GM19023 (cell line): ENCODE data around the gene SYNDIG1.

Experiments
- ATAC-seq: cut with Tn5 transposase; IDR thresholded peaks from one replicate; pipeline ENCODE4 v1.9.1; 2021; ENCODE audit warnings: mild to moderate bottlenecking, moderate library complexity; ENCODE audit not compliant: unreplicated experiment

Gene SYNDIG1

DNA sequence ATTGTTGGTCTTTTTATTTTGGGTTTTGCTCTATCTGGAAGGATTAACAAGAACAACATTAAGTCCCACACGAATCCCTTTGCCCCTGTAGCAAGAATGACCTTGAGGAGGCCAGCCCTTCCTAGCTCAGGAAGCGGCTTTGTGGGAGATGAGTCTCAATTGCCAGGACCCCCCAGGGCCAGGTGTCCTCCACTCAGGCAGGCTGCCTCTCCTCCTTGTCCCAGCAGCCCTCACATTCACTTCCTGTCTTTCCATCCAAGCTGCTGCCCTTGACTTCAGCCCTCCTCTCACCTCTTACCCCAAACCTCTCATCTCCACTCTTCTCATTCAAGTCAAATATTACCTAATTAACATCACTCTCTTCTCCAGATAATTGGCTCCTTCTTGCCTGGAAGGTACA, 22.6 kb upstream of the SYNDIG1 start:
- no peak for ATAC-seq

DNA sequence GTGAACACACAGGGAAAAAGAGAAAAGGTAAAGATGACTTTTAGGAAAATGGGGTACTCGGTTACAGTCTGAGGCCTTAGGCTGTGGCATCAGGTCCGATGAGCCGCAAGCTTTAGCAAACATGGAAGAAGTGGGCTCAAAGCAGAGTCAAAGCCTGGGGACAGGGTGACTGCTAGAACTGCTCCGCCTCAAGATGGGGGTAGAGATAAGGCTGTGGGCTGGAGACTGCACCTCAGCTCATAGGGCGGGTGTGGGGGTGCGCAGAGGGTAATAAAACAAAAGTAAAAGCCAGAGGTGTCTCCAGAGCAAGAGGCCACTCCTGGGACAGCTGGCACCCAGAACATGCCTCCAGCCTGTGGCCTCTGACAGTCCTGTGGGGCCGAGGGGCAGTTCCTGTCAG, 21.3 kb upstream of the SYNDIG1 start:
- no peak for ATAC-seq

DNA sequence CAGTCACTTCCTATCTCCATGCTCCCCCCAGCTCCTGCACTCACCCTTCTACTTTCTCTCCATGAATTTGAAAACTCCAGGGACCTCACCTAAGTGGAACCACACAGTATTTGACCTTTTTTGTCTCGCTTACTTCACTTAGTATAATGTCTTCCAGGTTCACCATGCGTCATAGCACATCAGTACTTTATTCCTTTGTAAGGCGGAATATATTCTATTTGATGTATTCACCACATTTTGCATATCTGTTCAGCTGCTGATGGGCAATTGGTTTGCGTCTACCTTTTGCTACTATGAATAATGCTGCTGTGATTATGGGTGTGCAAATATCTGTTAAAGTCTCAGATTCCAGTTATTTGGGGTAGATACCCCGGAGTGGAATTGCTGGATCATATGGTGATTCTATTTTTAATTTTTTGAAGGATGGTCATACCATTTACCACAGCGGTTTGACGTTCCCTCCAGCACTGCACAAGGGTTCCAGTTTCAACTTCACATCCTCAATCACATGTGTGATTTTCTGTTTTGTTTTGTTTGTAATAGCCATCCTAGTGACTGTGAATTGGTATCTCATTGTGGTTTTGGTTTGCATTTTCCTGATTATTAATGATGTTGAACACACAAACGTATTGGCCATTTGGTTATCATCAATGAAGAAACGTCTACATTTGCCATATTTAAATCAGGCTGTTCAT, 20.3 kb upstream of the SYNDIG1 start:
- ATAC-seq = no peak

DNA sequence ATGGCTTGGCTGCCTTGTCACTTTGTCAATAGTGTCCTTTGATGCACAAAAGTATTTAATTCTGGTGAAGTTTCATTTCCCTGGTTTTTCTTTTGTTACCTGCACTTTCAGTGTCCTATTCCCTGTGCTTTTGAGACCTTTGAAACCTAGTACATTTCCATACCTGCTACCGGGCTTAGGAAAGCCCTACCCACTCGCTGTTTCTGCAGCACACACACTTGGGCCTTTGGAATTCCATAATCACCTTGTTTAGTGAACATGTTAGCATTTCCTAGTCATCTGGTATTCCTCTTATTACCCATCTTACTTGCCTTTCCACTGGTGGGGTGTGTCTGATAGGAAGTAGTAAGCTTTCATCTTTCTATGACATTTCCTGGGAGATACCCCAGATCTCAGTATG, 19.3 kb upstream of the SYNDIG1 start:
- ATAC-seq = no peak

DNA sequence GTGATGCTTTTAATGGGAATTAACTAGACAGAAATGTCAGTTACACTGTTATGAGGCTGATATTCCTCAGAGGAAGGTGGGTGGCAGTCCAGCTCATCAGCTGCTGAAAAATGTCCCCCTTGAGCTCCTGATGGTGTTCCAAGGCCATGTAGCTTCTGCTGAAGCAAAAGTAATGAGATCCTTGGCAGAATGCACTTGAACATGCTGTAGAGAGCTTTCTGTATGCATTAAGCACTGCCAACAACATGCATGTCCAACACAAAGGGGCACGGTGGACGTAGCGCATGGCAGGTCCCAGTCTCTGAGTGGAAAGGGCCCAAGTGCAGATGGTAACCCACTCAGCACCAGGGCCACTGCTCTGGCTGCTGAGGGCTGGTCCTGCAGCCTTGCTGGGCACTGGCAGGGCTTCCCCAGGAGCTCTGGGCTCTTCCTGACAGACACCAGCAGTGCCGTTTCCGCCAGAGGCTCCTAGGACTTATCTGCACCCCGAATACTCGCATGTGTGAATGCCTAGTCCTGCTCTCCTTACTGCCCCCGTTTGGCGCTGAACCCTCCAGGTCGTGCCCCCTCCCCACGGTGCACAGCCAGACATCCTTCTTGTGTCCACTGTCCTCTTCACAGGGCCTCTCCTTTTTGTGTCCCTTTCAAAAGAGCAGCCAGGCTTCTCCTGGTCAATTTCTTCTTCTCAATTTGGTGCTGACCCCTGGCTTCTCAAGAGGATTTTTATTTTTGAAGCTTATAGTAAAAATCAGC, 18.6 kb upstream of the SYNDIG1 start:
- ATAC-seq = no peak

DNA sequence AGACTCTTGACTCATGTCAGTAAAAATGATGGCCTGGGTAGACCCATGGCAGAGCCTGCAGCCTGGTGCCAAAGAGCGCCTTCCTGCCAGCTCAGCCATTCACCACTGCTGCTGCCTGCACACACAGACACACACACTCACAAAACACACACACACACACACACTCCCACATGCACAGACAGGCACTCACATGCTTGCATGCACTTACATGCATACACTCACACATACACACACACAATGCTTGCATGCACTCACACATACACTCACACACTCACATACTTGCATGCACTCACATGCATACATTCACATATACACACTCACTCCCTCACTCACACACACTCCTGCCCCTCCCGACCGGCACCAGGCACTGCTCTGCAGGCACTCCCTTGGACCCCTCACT, 18.0 kb upstream of the SYNDIG1 start:
- no peak for ATAC-seq

DNA sequence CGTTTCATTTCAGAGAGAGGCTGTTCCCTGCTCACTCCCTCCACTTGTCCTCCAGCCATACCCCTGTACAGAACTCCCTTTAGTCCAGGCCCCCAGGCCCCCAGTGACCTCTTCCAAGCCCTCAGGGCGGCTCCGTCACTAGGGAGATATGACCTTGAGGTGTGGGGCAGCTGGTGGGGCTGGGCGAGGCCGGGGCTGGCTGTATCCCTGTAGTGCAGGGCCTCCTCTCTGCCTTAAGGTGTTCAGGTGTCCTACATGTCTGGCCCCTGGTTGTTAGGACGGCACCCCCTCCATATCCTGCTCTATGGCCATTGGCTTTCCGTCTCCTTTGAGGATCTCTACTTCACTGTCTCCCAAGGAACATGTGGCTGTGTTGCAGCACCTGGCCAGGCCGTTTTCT, 17.4 kb upstream of the SYNDIG1 start:
- no peak for ATAC-seq

DNA sequence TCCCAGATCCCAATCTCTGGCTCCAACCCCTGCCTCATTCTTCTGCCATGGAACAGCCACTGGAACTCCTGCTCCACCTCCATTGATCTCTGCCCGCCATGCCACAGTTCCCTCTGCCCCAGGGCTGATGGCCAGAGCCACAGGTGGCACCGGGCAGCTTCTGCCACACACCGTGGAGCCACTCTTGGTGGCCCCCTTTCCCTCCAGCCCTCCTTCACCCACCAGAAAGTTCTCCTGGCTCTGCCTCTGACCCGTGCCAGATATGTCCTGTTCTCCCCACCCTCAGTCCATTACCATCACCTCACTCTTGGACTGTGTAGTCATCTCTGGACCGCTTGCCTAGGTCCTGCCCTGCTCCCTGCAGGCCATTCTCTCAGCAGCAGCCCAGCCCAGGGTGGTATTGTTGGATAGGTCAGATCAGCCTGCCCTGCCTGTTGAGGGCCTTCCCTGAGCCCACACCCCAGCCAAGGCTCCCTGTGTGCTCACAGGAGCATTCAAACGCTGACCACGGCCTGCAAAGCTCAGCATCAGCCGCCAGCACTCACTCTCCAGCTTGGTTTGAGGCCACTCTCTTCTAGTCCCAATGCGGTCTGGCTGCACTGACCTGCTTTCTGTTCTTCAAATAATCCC, 16.8 kb upstream of the SYNDIG1 start:
- ATAC-seq = no peak

DNA sequence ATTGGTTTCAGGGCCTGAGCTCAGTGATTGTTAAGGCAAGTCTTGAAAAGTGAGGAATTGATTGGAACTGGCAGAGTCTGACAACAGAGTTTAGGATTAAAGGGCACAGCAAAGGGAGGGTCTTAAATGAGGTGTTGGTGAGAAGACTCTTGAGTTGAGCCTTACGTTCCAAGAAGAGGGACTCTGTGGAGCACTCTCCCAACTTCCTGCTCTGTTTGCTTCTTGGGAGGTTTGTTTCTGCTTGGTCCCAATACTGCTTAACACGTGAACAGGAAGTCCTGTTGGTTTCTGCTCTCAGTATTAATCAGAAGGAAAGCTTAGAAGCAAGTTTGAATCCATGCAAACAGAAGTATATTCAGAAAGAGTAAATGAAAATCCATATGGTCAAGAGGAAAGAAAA, 15.6 kb upstream of the SYNDIG1 start:
- ATAC-seq = no peak

DNA sequence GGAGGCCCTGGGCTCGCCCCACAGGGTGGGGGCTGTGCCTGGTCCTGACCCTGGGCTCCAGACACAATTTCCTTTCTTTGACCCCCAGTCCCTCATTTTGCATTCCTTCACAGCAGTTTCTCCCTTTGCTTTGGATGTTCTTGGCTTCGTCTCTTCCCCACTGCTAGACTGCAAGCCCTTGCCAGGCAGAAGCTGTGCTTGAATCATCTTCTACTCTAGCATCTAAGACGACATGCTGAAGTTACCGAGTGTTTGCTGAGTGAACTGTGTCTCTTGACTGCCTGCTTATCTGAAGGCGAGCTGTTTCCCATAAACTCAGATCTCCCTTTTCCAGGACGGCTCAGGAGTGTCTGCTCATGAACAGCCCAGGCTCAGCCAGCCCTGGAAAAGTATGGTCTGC, 14.3 kb upstream of the SYNDIG1 start:
- ATAC-seq = no peak

DNA sequence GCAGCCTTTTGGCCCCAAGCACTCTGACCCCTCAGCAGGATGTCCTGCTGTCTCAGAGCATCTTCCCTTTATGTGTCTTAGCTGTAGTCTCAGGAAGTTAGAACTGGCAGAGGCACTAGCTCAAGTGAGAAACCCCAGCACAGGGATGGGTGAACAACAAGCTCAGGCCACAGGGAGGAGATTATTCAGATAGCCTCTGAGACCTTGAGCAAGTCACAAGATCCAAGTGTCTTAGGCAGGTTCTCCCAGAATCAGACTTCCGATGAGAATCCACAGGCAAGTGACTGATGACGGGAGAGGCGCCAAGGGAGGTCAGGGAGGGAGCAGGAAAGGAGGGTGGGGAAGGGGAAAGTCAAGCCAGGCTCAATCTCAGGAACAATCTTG, 13.0 kb upstream of the SYNDIG1 start:
- no peak for ATAC-seq

DNA sequence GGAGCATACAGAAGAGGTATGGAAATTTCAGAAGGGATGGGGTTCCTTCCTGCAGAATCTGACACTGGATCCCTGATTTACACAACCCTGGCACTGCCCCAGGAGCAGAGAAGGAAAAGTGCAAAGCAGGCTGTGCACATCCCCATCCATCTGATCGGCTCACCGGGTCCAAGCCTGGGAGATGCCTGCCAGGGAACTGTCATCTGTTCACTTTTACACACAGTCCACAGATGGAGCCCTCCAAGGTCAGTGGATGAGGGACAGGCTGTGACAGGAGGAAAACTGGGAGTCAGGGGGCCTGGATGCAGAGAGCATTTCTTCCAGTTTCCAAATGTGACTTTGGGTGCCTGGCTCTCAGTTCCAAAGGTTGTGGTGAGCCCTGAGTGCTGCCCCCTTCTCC, 11.0 kb upstream of the SYNDIG1 start:
- no peak for ATAC-seq

DNA sequence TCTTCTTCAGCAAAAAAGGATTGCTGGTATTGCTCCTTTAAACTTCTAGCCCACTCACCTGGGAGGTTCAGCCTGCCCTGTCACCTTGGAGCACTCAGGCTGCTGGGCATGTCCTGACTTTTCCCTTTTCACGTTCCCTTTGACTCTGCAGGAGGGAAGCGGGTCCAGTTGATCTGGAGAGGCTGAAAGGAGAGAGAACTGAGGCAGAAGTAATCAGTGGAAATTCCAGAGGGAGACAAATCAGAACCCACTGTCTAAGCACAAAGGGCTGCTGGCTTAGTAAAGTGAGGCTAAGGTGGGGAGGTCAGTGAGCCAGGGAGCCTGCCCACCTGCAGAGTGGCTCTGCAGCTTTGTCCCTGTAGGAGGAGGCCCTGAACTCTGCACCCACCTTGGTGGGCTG, 9.7 kb upstream of the SYNDIG1 start:
- ATAC-seq = no peak

DNA sequence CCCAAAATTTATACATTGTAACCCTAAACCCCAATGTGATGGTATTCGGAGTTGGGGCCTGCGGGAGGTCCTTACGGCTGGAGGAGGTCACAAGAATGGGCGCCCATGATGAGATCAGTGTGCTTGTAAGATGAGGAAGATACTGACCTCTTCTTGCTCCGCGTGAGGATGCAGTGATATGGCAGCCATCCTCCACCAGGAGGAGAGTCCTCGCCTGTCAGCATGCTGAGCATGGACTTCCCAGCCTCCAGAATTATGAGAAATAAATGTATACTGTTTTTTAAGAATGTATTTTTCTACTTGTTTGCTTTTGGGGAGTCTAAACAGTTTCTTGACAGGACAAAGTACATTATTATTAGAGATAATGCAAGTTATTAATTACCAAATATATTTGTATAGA, 8.7 kb upstream of the SYNDIG1 start:
- no peak for ATAC-seq

DNA sequence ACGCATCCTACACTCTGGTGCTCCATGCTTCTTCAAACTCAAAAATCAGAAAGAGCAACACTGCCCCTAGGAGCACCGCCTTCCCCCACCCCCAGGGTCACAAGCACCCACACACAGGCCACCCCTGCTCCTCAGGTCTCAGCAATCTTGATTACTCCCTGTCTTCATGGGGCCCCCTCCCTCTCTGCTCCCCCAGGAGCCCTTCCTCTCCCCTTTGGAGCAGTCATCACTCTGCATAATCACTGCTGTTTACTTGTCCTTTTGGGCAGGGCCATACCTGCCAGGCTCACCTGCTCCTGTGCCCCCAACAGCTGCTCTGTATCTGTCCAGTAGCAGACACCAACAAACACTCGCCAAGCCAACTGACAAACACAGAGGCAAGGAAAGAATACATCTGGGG, 7.6 kb upstream of the SYNDIG1 start:
- ATAC-seq = no peak

DNA sequence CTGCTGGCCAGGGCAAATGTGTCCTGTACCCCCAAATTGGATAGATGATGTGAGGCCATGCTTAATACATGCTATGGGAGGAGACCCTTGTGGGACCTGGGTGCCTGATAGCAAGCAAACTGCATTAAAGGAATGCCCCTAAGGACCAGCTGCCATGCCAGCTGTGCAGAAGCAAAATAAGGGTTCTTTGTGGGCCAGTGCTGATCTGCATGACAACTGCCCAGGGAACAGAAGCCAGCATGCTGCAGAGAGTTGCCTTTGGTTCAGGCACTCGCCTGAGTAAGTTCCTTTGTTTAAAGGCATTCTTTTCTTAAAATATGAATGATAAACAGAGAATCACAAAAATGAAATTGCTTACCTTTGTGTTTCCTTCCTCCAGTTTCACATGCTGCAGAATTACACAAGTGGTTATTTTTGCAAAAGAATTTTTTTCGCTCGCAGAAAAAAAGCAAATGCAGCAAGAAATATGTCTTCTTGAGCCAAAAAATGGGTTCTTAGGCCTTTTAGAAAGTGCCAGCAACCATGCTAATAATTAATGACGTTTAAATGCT, 6.9 kb upstream of the SYNDIG1 start:
- ATAC-seq = no peak

DNA sequence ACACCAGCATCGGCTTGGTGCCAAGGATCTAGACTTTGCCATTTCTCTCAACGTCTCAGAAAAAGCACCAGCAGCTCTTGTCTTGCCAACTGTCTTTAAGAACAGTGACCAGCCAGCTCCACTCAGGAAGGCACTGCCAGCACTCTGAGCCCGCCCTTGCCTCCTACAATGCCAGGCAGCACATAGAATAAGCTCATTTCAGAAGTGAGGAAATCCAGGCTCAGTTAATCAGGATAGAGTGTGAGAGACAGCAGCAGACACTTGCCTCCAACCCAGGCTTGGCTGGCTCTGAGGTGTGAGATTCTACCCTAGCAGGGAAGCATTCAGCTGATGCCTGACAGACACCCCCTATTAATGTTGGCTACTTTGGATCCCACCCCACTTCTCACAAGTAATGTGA, 4.3 kb upstream of the SYNDIG1 start:
- no peak for ATAC-seq

DNA sequence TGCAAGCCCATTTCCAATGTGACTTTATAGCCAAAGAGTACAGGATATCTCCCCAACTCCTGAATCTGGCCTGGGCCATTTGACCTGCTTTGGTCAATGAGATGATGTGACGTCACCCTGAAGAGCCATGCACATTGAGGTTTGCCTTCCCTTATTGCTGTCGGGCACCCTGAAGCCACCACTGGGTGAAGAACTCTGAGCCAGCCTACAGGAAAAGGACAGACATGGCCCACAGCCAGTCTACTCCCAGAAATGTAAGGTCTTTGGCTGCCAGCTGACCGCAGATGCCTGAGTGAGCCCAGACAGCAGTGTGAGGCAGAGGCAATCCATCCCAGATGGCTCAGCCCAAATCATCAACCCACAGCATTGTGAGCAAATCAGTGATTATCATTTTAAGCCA, 3.7 kb upstream of the SYNDIG1 start:
- ATAC-seq = no peak

DNA sequence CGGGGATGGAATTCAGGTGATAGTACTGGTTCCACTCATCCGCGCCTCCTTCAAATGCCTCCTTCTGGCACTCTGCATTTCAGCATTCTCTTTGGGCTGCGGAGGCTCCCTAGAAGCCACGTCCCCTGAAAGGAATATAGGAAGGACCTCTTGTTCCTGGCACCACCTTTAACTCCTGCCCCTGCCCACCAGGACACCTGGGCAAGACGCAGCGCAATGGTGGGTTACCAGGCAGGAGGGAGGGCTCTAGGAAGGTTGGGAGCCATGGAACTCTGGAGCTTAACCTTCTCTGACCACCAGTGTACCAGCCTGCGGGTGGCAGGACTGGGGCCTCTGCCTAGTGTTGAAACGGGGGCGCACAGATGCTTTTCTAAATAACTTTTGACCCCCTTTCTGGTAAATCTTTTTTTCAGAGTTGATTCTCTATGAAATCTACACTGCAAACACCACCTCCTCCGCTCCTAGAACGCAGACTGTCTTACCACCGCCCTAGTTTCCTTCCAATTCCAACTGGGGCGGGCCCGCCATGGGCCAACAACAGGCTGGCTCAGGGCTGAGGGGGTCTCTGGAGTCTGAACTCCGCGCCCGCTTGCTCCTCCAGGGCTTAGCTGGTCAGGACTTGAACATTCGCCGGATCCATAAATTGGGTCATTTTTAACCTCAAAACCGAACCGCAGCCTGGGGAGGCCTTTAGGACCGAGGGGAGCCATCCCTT, 871 bp upstream of the SYNDIG1 start:
- ATAC-seq = no peak

DNA sequence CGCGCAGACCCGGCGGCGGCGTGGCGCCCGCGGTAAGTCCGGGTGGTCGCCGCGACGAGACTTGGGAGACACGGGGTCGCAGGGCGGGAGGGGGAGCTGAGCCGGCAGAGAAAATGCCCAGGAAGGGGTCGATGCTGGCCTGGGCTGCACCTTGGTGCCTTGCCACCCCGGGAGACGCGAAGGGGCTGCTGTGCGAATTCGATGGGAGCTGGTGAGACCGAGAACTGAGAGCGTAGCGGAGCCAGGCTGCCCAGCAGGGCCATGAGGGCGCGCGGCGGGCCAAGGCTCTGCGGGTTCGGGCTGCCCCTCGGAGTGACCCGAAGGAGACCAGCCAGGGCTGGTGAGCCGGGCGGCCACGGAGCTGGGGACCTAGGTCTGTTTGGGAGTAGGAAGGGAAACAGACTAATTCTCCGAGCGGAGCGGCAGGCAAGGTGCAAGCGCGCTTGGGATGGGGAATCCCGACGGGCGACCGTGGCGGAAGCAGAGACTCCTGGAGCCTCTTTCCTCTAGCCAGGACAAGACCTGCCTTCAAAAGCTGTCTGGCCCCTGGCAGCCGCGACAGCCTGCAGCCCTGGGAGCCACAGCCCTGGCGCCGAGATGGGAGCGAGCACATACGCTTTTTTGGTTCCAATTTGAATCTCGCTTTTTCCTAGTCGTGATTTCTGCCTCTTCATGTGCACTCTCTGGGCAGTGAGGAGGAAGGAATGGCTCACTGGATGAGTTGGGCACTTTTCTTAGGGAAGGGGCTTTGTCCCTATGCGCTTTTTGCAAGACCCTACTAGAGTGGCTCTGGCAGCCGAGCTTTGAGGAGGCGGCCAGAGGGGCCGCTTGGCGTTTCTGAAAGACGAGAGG, 691 bp downstream of the SYNDIG1 start:
- no peak for ATAC-seq
